H9 (cell line): ENCODE measurements around the gene NHERF2. TPM values are rescaled to one million over a fixed set of nuclear protein-coding genes. Genes with fewer than 3 reads are reported as not detected.

Source experiments
- DNase-seq: peaks from one replicate; pipeline ENCODE4 v3.0.0-alpha.2; 2017
- H2AFZ ChIP-seq: one replicate; pipeline ENCODE4 v1.6.1; 2013; ENCODE audit warnings: mild to moderate bottlenecking, low read length, control low read depth, moderate library complexity
- H2AK5ac ChIP-seq: 2 replicates; pipeline ENCODE4 v1.6.1; 2013; ENCODE audit warnings: low read length, control low read depth, mixed read lengths; ENCODE audit not compliant: insufficient read length
- H2BK120ac ChIP-seq: one replicate; pipeline ENCODE4 v1.6.1; 2013; ENCODE audit warnings: low read depth, mild to moderate bottlenecking, low read length, control low read depth, inconsistent platforms; ENCODE audit not compliant: poor library complexity, severe bottlenecking
- H2BK12ac ChIP-seq: 2 replicates; pipeline ENCODE4 v1.6.1; 2013; ENCODE audit warnings: low read length, control low read depth, mixed read lengths, low read depth; ENCODE audit not compliant: insufficient read length
- H2BK15ac ChIP-seq: 2 replicates; pipeline ENCODE4 v1.6.1; 2013; ENCODE audit warnings: low read depth, low read length, control low read depth
- H2BK20ac ChIP-seq: one replicate; pipeline ENCODE4 v1.6.1; 2013; ENCODE audit warnings: low read depth, mild to moderate bottlenecking, low read length, control low read depth, inconsistent platforms; ENCODE audit not compliant: poor library complexity, severe bottlenecking
- H2BK5ac ChIP-seq: 2 replicates; pipeline ENCODE4 v1.6.1; 2013; ENCODE audit warnings: low read length, control low read depth, mixed read lengths; ENCODE audit not compliant: insufficient read length
- H3K14ac ChIP-seq: 2 replicates; pipeline ENCODE4 v1.6.1; 2013; ENCODE audit warnings: low read length, control low read depth; ENCODE audit not compliant: insufficient read depth
- H3K18ac ChIP-seq: 2 replicates; pipeline ENCODE4 v1.6.1; 2013; ENCODE audit warnings: low read depth, mild to moderate bottlenecking, mixed read lengths, low read length, control low read depth; ENCODE audit not compliant: insufficient read length
- H3K23ac ChIP-seq: 2 replicates; pipeline ENCODE4 v1.6.1; 2013; ENCODE audit warnings: low read length, control low read depth, mixed read lengths, low read depth; ENCODE audit not compliant: insufficient read length
- H3K23me2 ChIP-seq: 2 replicates; pipeline ENCODE4 v1.6.1; 2013; ENCODE audit warnings: low read depth, mild to moderate bottlenecking, mixed read lengths, low read length, control low read depth; ENCODE audit not compliant: insufficient read length, poor library complexity, severe bottlenecking
- H3K27ac ChIP-seq: 2 replicates; pipeline ENCODE4 v1.5.1; 2013; ENCODE audit warnings: low read length, control low read depth, mixed read lengths, low read depth; ENCODE audit not compliant: insufficient read length
- H3K27me3 ChIP-seq: 2 replicates; pipeline ENCODE4 v1.6.1; 2013; ENCODE audit warnings: low read length, control low read depth, inconsistent platforms; ENCODE audit not compliant: insufficient read depth
- H3K4ac ChIP-seq: 2 replicates; pipeline ENCODE4 v1.6.1; 2013; ENCODE audit warnings: low read depth, mild to moderate bottlenecking, control low read depth, inconsistent platforms, low read length, moderate library complexity
- H3K4me1 ChIP-seq: 2 replicates; pipeline ENCODE4 v1.6.1; 2013; ENCODE audit warnings: low read length, control low read depth, inconsistent platforms; ENCODE audit not compliant: insufficient read depth
- H3K4me2 ChIP-seq: 2 replicates; pipeline ENCODE4 v1.6.1; 2013; ENCODE audit warnings: low read length, control low read depth, mixed read lengths; ENCODE audit not compliant: insufficient read length, insufficient read depth
- H3K56ac ChIP-seq: 2 replicates; pipeline ENCODE4 v1.6.1; 2013; ENCODE audit warnings: low read depth, mild to moderate bottlenecking, mixed read lengths, low read length, control low read depth; ENCODE audit not compliant: insufficient read length
- H3K79me1 ChIP-seq: 2 replicates; pipeline ENCODE4 v1.6.1; 2013; ENCODE audit warnings: low read depth, mild to moderate bottlenecking, moderate library complexity, low read length, control low read depth, inconsistent platforms; ENCODE audit not compliant: insufficient read depth, poor library complexity, severe bottlenecking
- H3K79me2 ChIP-seq: 2 replicates; pipeline ENCODE4 v1.6.1; 2013; ENCODE audit warnings: low read length, control low read depth, inconsistent platforms; ENCODE audit not compliant: insufficient read depth
- H3K9ac ChIP-seq: 2 replicates; pipeline ENCODE4 v1.6.1; 2013; ENCODE audit warnings: low read length, control low read depth, mixed read lengths; ENCODE audit not compliant: insufficient read length; ENCODE audit errors: extremely low read depth
- H3K9me3 ChIP-seq: one replicate; pipeline ENCODE4 v1.6.1; 2013; ENCODE audit warnings: low read depth, low read length, inconsistent platforms; ENCODE audit not compliant: control insufficient read depth
- H3T11ph ChIP-seq: one replicate; pipeline ENCODE4 v1.6.1; 2013; ENCODE audit warnings: mild to moderate bottlenecking, low read length, control low read depth, inconsistent platforms
- H4K20me1 ChIP-seq: one replicate; pipeline ENCODE4 v1.6.1; 2013; ENCODE audit not compliant: control insufficient read depth, insufficient read length, insufficient read depth
- H4K5ac ChIP-seq: 2 replicates; pipeline ENCODE4 v1.6.1; 2013; ENCODE audit warnings: low read depth, mild to moderate bottlenecking, mixed read lengths, low read length, control low read depth; ENCODE audit not compliant: insufficient read length
- H4K8ac ChIP-seq: replicated peaks from 2 replicates; pipeline ENCODE4 v1.6.1; 2013; ENCODE audit warnings: low read length, control low read depth, mixed read lengths, low read depth; ENCODE audit not compliant: insufficient read length
- H4K91ac ChIP-seq: 2 replicates; pipeline ENCODE4 v1.6.1; 2013; ENCODE audit warnings: low read depth, mild to moderate bottlenecking, moderate library complexity, mixed read lengths, low read length, control low read depth; ENCODE audit not compliant: insufficient read length
- H3K27ac Mint-ChIP-seq, 3 experiments: 2 replicates in 2 of 3; 3 replicates in 1 of 3; pipeline ENCODE4 v1.8.0; 2020 to 2021; ENCODE audit warnings: mixed read lengths in 3 of 3, mild to moderate bottlenecking in 1 of 3, moderate library complexity in 1 of 3
- H3K27me3 Mint-ChIP-seq: 2 replicates; pipeline ENCODE4 v1.8.0; 2021; ENCODE audit warnings: low read depth, mild to moderate bottlenecking, moderate library complexity, mixed read lengths
- H3K36me3 Mint-ChIP-seq, 3 experiments: 2 replicates in 2 of 3; 3 replicates in 1 of 3; pipeline ENCODE4 v1.8.0; 2020 to 2021; ENCODE audit warnings: low read depth in 3 of 3, mixed read lengths in 3 of 3; ENCODE audit not compliant: insufficient read depth in 1 of 3
- H3K4me1 Mint-ChIP-seq, 2 experiments: 2 replicates each; pipeline ENCODE4 v1.8.0; 2020; ENCODE audit warnings: mixed read lengths in 2 of 2
- H3K4me3 Mint-ChIP-seq, 2 experiments: 2 replicates in 1 of 2; 3 replicates in 1 of 2; pipeline ENCODE4 v1.8.0; 2020 to 2021; ENCODE audit warnings: mild to moderate bottlenecking in 2 of 2, mixed read lengths in 2 of 2, moderate library complexity in 1 of 2
- H3K9me3 Mint-ChIP-seq, 2 experiments: 2 replicates in 1 of 2; 3 replicates in 1 of 2; pipeline ENCODE4 v1.8.0; 2020; ENCODE audit warnings: mild to moderate bottlenecking in 2 of 2, mixed read lengths in 2 of 2, moderate library complexity in 1 of 2
- CTCF ChIP-seq: fragments of 200-600 bp; sonication (generic); conservative IDR thresholded peaks from 3 replicates; pipeline ENCODE4 v1.8.0; 2021; ENCODE audit warnings: antibody characterized with exemption, mild to moderate bottlenecking
- WGBS: extraction: QIAGEN DNeasy Blood & Tissue Kit; methylation state at CpG from one replicate; pipeline ENCODE4 v1.1.7; 2013; ENCODE audit warnings: missing lambda C conversion rate, low lambda C conversion rate, mixed read lengths; ENCODE audit not compliant: insufficient read length; ENCODE audit errors: extremely low coverage; 5-methylcytosine and 5-hydroxymethylcytosine counted together
- total RNA-seq: library from RNA; stranded (reverse); gene quantifications from 2 replicates; pipeline ENCODE4 v1.2.1, GENCODE V29; 2021

The NHERF2 gene
- total RNA-seq, 1 experiment from 2014 or later, result 15.3 TPM

DNA sequence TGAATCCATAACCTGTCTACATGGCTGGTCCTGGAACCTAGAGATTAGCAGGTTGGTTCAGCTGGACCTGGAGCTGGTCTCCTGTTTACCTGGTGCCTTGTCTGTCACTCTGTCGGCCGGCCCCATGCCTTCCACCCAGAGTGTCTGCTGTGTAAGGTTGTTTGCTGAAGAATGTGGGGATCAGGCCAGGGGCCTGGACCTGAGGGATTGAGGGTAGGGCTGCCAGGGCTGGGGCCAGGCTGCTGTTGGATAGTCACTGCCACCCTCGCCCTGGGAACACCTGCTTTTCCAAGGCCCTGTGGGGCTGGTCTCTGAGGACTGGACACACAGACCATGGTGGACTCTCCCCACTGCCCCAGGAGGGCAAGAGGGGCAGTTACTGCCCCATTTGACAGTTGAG, 1.4 kb downstream of the NHERF2 start:
- peaks cover 3% of the 10 kb centered on the region for H3K23me2 ChIP-seq
- Mint-ChIP-seq H3K27me3 (peaks cover 32% of the 10 kb centered on the region), H3K9me3 (no peaks in the 10 kb centered on the region; a peak in 1 of 5 replicates), H3K27ac (no peak overlapping the region), H3K36me3 (no peaks in the 10 kb centered on the region), H3K4me3 (peak overlapping the region in 1 of 2 experiments; percentile 84; a peak in 3 of 5 replicates), H3K4me1 (peaks cover 10 to 13% of the 10 kb centered on the region in 2 experiments)
- no peaks in the 10 kb centered on the region for H3K79me2 ChIP-seq
- no peak overlapping the region for H3T11ph ChIP-seq
- H3K27ac ChIP-seq, result no peak overlapping the region
- no peak overlapping the region for H3K14ac ChIP-seq
- TF ChIP-seq CTCF, result no peak
- no peak for DNase-seq
- no peaks in the 10 kb centered on the region for H4K20me1 ChIP-seq
- no peaks in the 10 kb centered on the region for H3K79me1 ChIP-seq
- H2BK120ac ChIP-seq, result no peak overlapping the region
- no peak overlapping the region for H2BK5ac ChIP-seq
- no peaks in the 10 kb centered on the region; the same call in 1 of the 2 replicates for H3K4me1 ChIP-seq
- WGBS, result no CpG with 5 or more reads among the region's 3 CpGs
- no peak overlapping the region for H4K5ac ChIP-seq
- H2BK15ac ChIP-seq, result no peak overlapping the region
- no peak overlapping the region for H4K8ac ChIP-seq
- no peak overlapping the region for H2AK5ac ChIP-seq
- H3K23ac ChIP-seq, result no peak overlapping the region
- H3K18ac ChIP-seq, result no peak overlapping the region
- no peak overlapping the region for H2BK12ac ChIP-seq
- no peaks in the 10 kb centered on the region for H3K9me3 ChIP-seq
- no peak overlapping the region for H3K4ac ChIP-seq
- no peak overlapping the region for H3K9ac ChIP-seq
- no peak overlapping the region for H3K4me2 ChIP-seq
- no peak overlapping the region for H3K56ac ChIP-seq
- no peak overlapping the region for H2BK20ac ChIP-seq
- H3K27me3 ChIP-seq, result peaks cover 7% of the 10 kb centered on the region; the same call in 1 of the 2 replicates
- H4K91ac ChIP-seq, result no peak overlapping the region
- H2AFZ ChIP-seq, result no peak overlapping the region
